LNCaP clone FGC (cell line): Measurements from ENCODE around the gene EZH2.

Experiments
- DNase-seq: peaks from one replicate; pipeline ENCODE4 v3.0.0-alpha.2; 2011; ENCODE audit warnings: low read depth
- H3K4me3 ChIP-seq: 2 replicates; pipeline ENCODE4 v1.5.1; 2011; ENCODE audit warnings: mild to moderate bottlenecking, low read depth, low read length, control low read depth
- CTCF ChIP-seq: IDR thresholded peaks from 2 replicates; pipeline ENCODE4 v1.5.1; 2012; ENCODE audit warnings: mild to moderate bottlenecking; ENCODE audit not compliant: control insufficient read depth, insufficient read depth; ENCODE audit errors: extremely low read depth

EZH2 gene

GRCh38 chr7:148787571-148788295, 96.4 kb downstream of the EZH2 start:
- DNase-seq, result no peak
- no peak overlapping the region for H3K4me3 ChIP-seq
- no peak for TF ChIP-seq CTCF

GRCh38 chr7:148783801-148784527, 100.1 kb downstream of the EZH2 start:
- H3K4me3 ChIP-seq, result no peak overlapping the region
- TF ChIP-seq CTCF, result no peak
- no peak for DNase-seq

- H3K4me3 ChIP-seq, result no peak overlapping the region
- TF ChIP-seq CTCF, result no peak
- DNase-seq, result no peak
These were observed 101.2 kb downstream of the EZH2 start for GRCh38 chr7:148782757-148783456.

GRCh38 chr7:148774471-148774870, 109.6 kb downstream of the EZH2 start:
- no peak overlapping the region for H3K4me3 ChIP-seq
- no peak for DNase-seq
- no peak for TF ChIP-seq CTCF

- DNase-seq, result no peak
- TF ChIP-seq CTCF, result no peak
- no peak overlapping the region for H3K4me3 ChIP-seq
These were observed 110.8 kb downstream of the EZH2 start for GRCh38 chr7:148773334-148773733.

- DNase-seq, result no peak
- H3K4me3 ChIP-seq, result no peak overlapping the region
- no peak for TF ChIP-seq CTCF
These were observed 111.6 kb downstream of the EZH2 start for GRCh38 chr7:148772297-148773089.
